Measurements from ENCODE around the gene DDA1.
"Not testable (repeated sequence)": the region's sequence is repeated elsewhere in the genome, so short reads cannot be mapped to it uniquely, and the experiment has no call there.

Gene DDA1

GRCh38 chr19:17309198-17309964, at the start of gene DDA1:
Gene DDA1, plus strand, starts transcription at chr19:17309563. Its CDS starts 92 bp downstream, at chr19:17309655.
- peak; percentile 99 for DNase-seq (ENCODE audit: low read depth)

GRCh38 chr19:17259934-17260333, 49.4 kb upstream of the DDA1 start:
- DNase-seq (ENCODE audit: low read depth): no peak

GRCh38 chr19:17260842-17261325, 48.5 kb upstream of the DDA1 start:
- peak; percentile 84 for DNase-seq (ENCODE audit: low read depth)

- DNase-seq (ENCODE audit: low read depth): no peak
Observed at GRCh38 chr19:17262557-17262956, 46.8 kb upstream of the DDA1 start.

- no peak for DNase-seq (ENCODE audit: low read depth)
Observed at GRCh38 chr19:17263712-17264640, 45.4 kb upstream of the DDA1 start.

- DNase-seq (ENCODE audit: low read depth): no peak
Observed at GRCh38 chr19:17264641-17264979, 44.8 kb upstream of the DDA1 start, which contains the start of gene USHBP1. Gene USHBP1, minus strand, starts transcription at chr19:17264745. Its CDS starts 446 bp downstream, at chr19:17264299.

GRCh38 chr19:17266026-17266425, 43.3 kb upstream of the DDA1 start:
- no peak for DNase-seq (ENCODE audit: low read depth)

- no peak for DNase-seq (ENCODE audit: low read depth)
Observed at GRCh38 chr19:17266589-17266974, 42.8 kb upstream of the DDA1 start.

- DNase-seq (ENCODE audit: low read depth): peak; percentile 92
Observed at GRCh38 chr19:17266975-17267788, 42.2 kb upstream of the DDA1 start, which contains the start of gene BABAM1. Gene BABAM1, plus strand, starts transcription at chr19:17267443. Its CDS starts 1,364 bp downstream, at chr19:17268807.

GRCh38 chr19:17268754-17269153, 40.6 kb upstream of the DDA1 start:
- no peak for DNase-seq (ENCODE audit: low read depth)

- DNase-seq (ENCODE audit: low read depth): not testable (repeated sequence)
Observed at GRCh38 chr19:17274892-17275291, 34.5 kb upstream of the DDA1 start.

- DNase-seq (ENCODE audit: low read depth): no peak
Observed at GRCh38 chr19:17275441-17276175, 33.8 kb upstream of the DDA1 start.

GRCh38 chr19:17279436-17279835, 29.9 kb upstream of the DDA1 start:
- no peak for DNase-seq (ENCODE audit: low read depth)

GRCh38 chr19:17281391-17282304, 27.7 kb upstream of the DDA1 start, which contains the start of gene ANKLE1:
Gene ANKLE1, plus strand, starts transcription at chr19:17281901. Its CDS starts 20 bp downstream, at chr19:17281921.
- no peak for DNase-seq (ENCODE audit: low read depth)

GRCh38 chr19:17282488-17283125, 26.8 kb upstream of the DDA1 start:
- peak; percentile 65 for DNase-seq (ENCODE audit: low read depth)

GRCh38 chr19:17283504-17283996, 25.8 kb upstream of the DDA1 start:
- DNase-seq (ENCODE audit: low read depth): no peak

- no peak for DNase-seq (ENCODE audit: low read depth)
Observed at GRCh38 chr19:17285415-17286135, 23.8 kb upstream of the DDA1 start.

- no peak for DNase-seq (ENCODE audit: low read depth)
Observed at GRCh38 chr19:17286263-17286662, 23.1 kb upstream of the DDA1 start.

GRCh38 chr19:17286752-17287151, 22.6 kb upstream of the DDA1 start:
- no peak for DNase-seq (ENCODE audit: low read depth)
